GM21717 (cell line): ENCODE measurements around the gene MACROH2A1.
"Not testable (repeated sequence)": the region's sequence is repeated elsewhere in the genome, so short reads cannot be mapped to it uniquely, and the experiment has no call there.

Experiments used
- ATAC-seq: cut with Tn5 transposase; IDR thresholded peaks from one replicate; pipeline ENCODE4 v1.9.1; 2021; ENCODE audit warnings: mild to moderate bottlenecking, moderate library complexity; ENCODE audit not compliant: unreplicated experiment

The MACROH2A1 gene

DNA sequence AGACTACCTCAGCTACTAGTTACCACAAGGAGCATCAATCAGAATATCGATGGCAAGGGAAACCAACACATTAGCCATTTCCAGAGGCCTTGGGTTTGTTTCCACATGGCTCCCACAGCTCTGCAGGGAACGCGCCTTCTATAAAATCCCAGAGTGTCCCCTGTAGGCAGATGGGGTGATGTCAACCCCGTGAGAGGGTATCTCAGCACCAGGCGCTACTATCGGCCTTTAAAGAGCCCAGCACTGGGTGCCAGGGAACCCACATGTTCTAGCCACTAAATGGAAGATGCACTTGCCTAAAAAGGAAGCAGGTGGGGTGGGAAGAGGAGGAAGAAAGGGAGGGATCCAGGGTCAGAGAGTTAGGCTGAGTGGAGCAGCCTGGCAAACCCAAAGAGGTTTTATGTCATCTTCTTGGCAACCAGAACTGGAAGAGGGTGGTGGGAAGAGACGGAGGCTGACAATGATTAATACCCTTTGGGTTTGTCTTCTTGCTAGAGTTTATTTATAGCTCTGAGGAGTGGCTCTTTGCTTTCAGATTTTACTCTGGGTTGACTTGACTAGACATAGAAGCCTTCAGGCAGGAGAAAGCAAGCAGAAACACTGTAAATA is 19.9 kb downstream of the MACROH2A1 start:
- no peak for ATAC-seq

- ATAC-seq = no peak
Measured at GRCh38 chr5:135377751-135378680, 21.0 kb downstream of the MACROH2A1 start.

DNA sequence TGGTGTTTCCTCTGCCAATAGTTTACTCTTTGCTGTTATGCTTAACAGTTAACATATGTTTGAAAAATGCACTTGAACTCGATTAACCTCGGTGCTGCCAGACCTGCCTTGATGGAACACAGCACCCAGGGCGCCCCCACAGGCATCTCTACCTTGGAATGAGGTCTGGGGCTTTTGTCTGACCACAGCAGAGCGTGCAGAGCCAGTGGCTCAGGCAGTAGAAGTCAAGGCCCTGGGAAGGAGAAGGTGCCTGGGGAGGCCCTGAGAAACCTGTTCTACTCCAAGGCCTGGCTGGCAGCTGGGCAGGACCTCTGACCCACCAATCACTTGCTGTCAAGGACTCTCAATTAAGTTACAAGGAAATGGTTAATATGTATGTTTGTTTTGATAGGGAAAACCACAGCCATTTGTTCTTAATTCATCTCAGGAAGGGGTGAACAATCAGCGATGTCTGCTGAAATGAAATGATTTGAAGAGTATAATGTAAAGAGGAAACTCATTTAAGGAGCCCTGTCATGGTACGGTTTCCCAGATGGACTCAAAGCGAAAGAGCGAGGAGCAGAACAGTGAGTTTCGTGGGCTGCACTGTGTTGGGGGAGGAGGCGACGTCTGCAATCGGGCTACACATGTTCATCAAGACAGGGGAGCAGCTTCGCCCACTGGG is 21.9 kb downstream of the MACROH2A1 start:
- peak; percentile 82 for ATAC-seq

- no peak for ATAC-seq
Measured at GRCh38 chr5:135375040-135375793, 23.8 kb downstream of the MACROH2A1 start.

DNA sequence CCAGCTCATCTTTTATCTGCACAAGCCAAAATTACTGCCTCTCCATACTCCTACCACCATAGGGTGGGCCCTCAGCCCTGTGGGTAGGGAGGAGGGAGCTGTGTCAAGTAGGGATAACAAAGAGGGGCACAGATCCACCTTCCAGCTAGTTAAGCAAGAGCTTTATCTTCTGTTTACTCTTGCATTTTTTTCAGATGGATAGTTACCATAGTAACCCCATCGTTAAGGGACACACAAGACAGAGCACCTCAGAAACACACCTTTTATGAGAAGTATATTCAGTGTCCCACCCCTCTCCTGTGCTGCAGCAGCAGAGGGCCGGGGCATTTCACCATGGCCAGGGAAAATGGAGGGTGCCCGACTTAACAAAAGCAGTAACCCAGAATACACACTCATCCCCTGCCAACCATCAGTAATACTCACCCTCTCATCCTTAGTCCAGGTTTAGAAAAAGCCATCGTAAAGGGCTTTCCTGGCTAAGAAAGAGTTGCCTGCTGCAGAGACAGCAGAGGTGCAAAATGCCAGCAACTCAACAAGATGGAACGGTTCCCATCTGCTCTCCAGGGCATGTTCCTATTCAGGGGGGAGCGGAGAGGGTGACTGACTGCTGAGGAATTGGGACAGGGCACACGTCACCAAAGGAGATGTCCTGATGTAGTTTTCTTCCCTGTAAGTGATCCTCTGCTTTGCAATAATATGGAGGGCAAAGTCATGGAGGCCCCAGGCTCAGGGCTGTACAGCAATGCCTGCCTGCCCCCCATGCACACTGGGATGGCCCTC is 25.1 kb downstream of the MACROH2A1 start:
- no peak for ATAC-seq

- ATAC-seq = no peak
Measured at GRCh38 chr5:135372654-135373381, 26.2 kb downstream of the MACROH2A1 start.

DNA sequence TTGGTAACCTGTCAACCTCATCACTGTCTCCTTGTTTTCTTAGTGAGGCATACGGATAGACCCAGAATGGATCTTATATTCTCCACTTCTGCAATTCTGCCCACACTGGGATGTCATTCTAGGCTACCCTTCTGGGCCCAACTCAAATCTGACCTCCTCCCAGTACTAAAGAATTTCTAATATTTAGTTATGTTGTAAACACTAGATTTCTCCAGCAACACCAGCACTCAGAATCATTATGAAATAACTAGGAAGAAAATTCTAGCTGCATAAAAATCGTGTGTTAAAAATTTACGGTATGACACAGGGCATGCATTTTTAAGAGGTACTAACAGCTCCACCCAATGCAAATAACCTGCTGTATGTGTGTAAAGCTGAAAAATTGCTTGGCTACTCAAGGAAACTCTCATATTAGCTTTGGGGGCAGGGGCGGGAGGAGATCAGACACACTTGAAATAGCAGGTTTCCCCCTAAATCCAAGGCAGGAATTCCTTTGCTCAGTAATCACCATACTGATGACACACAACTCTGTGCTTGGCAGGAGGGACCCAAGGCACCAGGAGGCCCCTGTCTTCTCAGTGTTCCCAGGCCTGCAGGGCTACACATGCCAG is 27.3 kb downstream of the MACROH2A1 start:
- no peak for ATAC-seq

DNA sequence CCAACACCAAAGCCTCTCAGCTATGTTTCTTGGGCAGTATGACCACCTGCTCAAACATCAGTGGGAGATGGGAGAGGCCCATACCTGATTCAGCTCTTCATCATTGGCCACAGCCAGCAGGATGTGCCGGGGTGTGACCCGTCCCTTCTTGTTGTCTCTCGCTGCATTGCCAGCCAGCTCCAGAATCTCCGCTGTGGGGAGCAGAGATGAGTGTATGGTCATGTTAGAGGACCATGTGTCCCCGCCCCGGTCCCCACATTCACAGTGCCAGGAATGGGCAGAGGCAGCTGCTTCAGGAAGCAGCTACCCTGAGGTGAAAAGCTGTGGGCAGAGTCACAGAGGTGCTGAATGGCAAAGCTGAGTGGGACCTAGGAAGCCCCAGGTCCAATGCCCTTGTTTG is 29.1 kb downstream of the MACROH2A1 start:
- no peak for ATAC-seq

DNA sequence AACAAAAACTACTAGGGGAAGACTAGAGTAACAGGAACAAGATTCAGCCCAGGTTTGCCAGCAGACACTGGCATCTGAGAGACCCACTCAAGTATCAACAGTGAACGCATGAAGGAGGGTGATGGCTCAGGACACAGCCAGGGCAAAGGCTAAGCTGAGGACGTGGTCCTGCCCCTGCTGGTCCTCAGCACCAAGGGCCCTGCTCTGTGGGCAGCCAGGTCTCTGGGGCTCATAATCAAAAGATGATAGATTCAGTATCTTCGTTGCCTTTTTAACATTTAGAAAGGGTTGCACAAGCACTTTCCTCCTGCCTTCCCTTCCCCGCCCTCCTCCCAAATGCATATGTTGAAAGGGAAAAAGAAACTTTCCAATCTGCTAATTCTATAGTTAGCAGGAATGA is 31.5 kb downstream of the MACROH2A1 start:
- no peak for ATAC-seq

GRCh38 chr5:135367076-135367475 is 32.0 kb downstream of the MACROH2A1 start:
- no peak for ATAC-seq

- no peak for ATAC-seq
Measured at GRCh38 chr5:135365281-135365680, 33.8 kb downstream of the MACROH2A1 start.

DNA sequence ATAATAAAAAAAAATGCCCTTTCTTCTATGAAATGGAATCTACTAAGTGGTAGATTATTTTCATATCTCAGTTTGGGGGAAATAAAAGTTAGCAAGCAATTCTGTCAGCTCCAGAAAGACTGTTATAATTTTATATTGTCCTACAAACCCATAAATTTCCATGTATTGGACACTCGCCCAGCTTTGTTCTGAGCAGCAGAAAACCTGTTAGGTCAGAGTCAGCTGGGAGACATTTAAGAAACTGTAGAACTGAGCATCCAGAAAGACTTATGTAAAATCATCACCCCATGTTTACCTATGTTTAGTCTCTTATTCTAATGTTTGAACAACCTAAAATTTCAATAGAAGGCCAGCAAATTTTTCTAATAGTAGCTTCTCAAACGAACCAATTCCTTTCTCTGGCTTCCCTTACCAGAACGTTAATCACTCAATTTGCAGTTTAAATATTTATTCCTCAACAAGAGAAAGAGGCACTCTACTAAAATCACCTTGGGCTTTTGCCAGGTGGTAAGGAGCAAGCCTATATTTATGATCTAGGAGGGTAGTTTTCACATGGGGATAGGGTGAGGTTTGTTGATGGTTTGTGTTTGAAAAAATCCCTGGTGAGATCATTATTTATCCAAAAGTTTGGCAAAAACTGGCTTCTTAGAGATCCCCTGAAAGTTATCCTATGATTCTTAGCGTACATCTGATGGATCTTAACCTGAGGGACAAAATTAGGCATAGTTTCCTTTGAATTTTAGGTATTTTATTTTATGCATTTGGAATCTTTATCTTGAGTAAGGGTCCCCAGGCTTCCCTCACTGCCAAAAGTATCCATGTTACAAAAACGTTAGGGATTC is 34.4 kb downstream of the MACROH2A1 start:
- ATAC-seq = no peak

GRCh38 chr5:135363342-135363741 is 35.7 kb downstream of the MACROH2A1 start:
- not testable (repeated sequence) for ATAC-seq

GRCh38 chr5:135362102-135362501 is 36.9 kb downstream of the MACROH2A1 start:
- ATAC-seq = no peak

DNA sequence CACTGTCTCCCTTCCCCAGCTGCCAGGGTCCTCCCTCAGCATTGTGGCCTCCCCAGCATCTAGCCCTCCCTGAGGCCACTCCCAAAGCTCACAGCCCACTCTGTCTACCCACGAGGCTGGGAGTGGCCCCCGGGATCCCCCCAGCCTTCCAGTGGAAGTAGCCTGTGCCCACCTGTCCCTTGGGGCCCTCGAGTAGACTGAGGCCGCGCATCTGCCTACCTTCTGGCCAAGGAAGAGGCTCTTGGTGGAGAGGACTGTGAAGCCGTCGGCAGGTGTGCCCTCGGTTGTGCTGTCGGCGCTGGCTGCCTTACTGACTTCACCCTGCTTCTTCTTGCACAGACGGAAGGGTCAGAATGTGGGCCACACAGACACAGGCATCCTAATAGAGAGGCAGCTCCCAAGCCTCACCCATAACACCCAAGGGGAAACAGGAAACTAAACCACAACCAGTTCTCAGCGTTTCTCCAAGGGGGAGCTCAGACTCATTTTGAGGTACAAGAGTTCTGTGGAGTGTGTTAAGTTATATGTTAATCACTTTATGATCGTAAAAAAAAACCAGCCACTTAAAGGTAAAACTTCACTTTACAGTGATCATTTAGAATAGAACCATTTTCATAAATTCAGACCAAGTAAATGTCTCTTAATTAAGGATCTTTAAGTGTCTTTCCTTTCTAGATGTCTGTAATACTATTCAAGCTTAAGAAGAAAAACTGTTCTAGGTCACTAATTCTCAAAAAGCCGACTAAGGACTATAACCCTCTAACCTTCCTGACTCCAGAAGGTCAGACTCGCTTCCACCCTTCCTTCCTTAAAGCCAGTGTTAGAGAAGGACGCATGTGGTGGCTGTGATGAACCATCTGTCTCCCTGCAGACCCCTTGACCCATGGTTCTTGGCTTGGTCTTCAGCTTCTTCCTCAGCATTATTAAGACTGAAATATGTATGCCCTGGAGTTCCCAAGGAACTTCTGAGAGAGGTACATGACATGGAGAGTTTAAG is 38.5 kb downstream of the MACROH2A1 start:
- no peak for ATAC-seq

GRCh38 chr5:135359374-135360165 is 39.5 kb downstream of the MACROH2A1 start:
- no peak for ATAC-seq
